GM19324 (cell line): Measurements from ENCODE around the gene TPSB2.
"Not testable (repeated sequence)": the region's sequence is repeated elsewhere in the genome, so short reads cannot be mapped to it uniquely, and the experiment has no call there.

Experiments
- ATAC-seq: cut with Tn5 transposase; IDR thresholded peaks from one replicate; pipeline ENCODE4 v1.9.1; 2021; ENCODE audit warnings: mild to moderate bottlenecking, moderate library complexity; ENCODE audit not compliant: unreplicated experiment, low FRiP score

Gene TPSB2

GRCh38 chr16:1189455-1189854, 40.5 kb downstream of the TPSB2 start:
- no peak for ATAC-seq

GRCh38 chr16:1188432-1189189, 41.4 kb downstream of the TPSB2 start:
- no peak for ATAC-seq

- not testable (repeated sequence) for ATAC-seq
Observed at GRCh38 chr16:1185460-1186207, 44.4 kb downstream of the TPSB2 start.

DNA sequence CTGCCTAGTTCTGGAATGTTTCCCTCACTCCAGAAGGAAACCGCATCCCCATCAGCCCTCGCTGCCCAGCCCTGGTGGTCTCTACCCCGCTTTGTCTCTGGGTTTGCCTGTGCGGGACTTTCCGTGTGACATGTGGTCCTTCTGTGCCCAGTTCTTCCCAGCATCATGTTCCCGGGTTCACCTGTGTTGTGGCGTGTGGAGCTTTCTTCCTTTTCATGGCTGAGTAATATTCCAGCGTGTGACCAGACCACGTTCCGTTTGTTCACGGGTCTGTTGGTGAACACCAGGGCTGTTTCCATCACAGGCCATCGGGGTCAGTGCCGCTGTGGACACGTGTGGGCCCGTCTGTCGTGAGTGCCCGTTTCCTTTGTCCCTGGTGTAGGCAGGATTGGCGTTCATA, 45.0 kb downstream of the TPSB2 start:
- no peak for ATAC-seq

DNA sequence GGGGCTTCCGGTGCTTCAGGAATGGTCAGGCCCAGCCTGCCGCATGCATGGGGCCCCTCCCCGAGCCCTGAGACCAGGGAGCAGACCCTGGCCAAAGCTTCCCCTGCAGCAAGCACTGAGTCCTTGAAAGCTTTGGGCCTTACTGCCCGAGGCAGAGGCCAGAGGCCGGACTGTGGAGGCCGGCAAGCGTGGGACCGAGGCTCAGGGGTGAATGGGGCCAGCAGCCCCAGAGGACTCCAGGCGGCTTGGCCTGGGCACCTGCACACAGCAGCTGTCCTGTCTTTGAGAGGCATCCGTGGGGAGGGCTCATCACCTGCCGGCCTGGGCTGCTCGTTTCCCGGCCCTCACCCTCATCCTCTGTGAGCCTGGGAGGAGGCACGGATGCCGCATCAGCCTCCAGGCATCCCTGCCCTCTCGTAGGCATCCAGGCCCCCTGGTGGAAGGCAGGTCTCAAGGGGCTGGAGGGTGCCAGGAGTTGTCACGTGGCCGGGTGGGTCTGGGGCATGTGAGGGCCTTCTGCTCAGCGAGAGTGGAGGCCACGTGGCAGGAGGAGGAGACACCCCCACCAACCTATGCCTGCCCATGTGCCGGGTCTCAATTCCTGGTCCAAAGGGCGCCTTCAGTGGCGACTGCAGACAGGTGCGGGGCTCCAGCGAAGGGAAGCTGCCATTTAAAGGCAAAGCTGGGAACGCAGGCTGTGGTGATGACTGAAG, 45.7 kb downstream of the TPSB2 start:
- no peak for ATAC-seq

- no peak for ATAC-seq
Observed at GRCh38 chr16:1182950-1183907, 46.8 kb downstream of the TPSB2 start.

DNA sequence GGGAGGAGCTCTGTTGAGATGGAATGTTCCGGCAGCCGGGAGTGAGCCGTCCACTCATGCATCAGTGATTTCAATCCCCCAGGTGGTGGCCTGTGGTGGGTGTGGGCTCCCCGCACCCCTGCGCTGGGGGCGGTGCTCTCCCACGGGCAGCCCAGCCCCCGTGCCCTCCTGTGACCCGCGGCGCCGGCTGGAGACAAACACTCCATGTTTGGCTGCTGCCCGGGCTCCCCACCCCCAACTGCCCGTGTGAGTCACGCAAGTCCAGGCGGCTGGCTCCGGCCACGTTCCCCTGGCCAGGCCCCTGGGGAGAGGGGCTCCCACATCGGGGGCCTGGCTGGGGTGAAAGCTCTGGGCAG, 47.7 kb downstream of the TPSB2 start:
- ATAC-seq: no peak

DNA sequence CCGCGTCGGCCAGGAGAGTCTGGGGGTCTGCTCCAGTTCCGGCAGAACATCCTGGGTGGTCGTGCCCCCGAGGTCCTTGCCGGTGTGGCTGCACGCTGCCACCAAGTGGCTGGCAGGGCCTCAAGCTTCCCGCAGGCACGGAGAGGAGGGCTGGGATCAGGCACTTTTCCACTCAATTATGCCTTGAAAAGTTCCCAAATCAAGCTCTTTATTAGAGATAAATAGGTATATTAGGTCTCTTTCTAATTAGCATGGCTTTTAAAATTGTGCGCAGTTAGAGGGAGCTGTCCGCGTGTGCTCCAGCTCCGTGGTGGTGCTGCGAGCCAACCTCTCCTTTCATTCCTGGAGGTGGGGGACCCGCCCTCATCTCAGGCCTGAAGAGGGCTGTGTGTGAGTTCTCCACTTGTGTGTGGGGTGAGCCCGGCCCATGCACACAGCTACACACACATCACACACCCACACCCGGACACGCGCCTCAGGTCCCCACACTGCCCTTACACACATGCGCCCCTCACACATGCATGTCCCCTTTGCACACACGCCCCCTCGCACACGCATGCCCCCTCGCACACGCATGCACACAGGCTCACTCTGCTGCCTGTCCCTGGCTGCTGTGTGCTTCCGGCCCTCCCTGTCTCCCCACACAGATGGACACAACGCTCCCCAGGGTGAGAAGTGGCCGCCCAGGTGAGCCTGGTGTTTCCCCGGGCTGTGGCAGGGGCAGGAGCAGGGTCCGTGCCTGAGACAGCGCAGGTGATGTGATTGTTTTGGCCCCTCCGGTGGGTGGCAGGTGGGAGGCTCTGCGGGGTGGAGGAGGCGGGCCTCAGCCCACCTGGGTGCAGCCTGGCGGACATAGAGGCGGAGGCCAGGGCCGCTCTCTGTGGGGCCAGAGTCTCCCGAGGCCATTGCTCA, 48.3 kb downstream of the TPSB2 start:
- ATAC-seq: no peak

DNA sequence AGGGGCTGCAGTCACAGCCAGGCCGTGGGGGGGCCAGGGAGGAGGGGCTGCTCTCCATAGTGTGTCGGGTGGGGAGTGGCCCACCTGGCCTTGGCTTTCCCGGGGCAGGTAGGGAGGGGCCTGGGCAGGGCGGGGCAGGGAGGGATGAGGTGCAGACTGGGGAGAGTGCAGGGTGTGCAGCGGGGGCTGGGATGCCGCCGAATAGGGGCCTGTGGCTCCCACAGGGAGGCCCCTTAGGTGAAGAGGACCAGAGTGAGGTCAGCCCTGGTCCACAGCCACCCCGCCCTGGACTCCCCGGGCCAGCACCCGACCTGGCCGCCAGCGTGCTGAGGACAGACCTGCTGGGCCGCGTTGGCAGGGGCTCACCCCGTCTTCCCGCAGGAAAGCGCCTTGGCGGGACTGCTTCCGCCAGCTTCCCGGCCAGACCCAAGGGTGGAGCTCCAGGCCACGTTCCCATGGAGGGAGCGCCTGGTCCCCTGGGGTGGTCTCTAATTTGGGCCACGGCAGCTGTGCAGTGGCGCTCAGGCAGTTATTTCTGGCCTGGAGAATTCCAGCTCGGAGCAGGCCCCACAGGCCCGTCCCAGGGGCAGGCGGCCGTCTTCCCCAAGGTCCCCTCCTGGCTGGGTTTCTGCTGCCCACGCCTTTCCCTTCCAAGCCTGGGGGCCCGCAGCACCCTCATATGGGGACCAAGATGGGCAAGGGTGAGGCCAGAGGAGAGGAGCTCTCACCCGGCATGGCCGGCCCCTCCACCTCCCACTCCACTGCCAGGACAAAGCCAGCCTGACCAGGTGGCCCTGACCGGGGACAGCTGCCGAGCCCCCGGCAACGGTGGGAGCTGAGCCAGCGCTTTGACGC, 49.2 kb downstream of the TPSB2 start:
- ATAC-seq: no peak
